Midbrain (tissue), 1 donor: ENCODE data around the gene GON4L.
"Not testable (repeated sequence)": the region's sequence is repeated elsewhere in the genome, so short reads cannot be mapped to it uniquely, and the experiment has no call there.

Experiments
- DNase-seq: peaks from one replicate; lab custom pipeline; 2025; lab: John Stamatoyannopoulos, UW

The GON4L gene

DNA sequence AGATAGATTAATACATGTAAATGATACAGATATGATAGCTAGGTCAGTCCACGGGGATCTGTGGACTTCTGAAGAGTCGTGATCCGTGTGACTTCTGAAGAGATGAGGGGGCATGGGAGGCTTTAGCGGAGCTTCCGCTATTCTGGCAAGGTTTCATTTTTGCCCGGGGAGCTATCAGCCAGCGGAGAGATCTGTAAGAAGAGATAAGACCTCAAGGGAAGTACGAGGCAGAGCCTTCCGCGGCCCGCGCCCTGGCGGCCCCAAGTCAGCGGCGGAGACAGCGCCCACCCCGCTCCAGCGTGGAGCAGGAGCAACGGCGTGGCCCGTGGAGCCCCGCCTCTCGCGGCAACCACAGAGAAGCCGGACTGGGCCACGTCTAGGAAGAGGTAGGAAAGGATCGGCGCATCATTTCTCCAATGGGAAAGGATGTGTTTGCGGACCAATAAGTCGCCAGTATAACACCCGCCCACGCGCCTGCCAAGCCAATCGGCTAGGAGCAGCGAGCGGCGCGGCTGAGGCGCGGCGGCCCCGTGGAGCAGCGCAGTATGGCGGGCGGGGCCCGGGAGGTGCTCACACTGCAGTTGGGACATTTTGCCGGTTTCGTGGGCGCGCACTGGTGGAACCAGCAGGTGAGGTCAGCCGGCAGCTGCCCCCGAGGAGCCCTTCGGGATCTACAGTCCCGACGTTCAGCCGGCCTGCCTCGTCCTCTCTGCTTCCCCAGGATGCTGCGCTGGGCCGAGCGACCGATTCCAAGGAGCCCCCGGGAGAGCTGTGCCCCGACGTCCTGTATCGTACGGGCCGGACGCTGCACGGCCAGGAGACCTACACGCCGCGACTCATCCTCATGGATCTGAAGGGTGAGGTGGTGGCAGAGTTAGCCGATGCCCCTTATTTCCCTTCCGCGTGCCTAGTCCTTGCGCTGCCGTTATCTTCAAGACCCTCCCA, 111.5 kb downstream of the GON4L start:
- DNase-seq: peak; percentile 92

DNA sequence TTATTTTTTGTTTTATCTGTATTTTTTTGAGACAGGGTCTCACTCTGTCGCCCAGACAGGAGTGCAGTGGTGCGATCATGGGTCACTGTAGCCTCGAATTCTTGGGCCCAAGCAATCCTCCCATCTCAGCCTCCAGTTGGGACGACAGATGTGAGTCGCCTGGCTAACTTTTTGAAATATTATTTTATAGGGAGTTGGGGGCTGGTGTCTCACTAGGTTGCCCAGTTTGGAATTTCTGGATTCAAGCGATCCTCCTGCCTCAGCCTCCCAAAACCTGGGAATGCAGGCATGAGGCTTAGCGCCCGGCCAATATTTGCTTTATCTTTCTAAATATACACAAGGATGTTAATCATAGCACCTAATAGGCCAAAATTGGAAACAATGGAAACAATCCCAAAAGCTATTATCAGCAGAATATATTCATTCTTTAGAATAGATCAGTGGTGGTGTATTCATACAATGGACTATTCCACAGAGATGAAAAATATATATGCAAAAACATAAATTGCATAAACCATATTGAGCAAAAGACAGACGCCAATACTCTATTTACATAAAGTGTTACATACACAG, 112.2 kb downstream of the GON4L start:
- DNase-seq: no peak

DNA sequence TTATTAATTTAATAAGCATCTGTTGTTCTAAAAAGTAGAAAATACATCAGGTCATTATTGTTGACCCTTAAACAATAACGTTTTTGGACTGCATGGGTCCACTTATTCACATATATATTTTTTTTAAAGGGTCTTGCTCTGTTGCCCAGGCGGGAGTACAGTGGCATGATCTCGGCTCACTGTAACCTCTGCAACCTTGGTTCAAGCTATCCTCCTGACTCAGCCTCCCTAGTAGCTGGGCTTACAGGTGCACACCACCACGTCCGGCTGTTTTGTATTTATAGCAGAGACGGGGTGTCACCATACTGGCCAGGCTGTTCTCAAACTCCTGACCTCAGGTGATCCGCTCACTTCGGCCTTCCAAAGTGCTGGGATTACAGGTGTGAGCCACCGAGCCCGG, 115.1 kb downstream of the GON4L start:
- DNase-seq: no peak

- DNase-seq: no peak
These were observed 116.0 kb downstream of the GON4L start for GRCh38 chr1:155740995-155741394.

DNA sequence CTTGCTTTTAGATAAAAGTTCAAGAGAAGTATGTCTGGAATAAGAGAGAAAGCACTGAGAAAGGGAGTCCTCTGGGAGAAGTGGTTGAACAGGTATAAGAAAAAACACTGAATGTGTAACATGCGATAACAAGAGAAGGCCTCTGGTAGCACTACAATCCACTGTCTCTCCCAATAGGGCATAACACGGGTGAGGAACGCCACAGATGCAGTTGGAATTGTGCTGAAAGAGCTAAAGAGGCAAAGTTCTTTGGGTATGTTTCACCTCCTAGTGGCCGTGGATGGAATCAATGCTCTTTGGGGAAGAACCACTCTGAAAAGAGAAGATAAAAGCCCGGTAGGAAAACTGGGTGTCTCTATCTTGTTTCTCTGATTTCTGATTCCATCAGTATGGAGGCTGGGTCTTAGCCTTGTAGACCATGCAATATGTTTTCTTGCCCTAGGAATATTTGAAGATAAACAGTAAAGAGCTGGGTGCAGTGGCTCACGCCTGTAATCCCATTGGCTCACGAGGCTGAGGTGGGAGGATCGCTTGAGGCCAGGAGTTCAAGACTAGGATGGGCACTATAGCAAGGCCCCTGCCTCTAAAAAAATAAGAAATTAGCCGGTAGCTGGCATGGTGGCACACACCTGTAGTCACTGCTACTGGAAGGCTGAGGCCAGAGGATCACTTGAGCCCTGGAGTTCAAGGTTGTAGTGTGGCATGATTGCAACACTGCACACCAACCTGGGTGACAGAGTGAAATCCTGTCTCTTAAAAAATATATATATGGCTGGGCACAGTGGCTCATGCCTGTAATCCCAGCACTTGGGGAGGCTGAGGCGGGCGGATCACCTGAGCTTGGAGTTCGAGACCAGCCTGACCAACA, 127.7 kb downstream of the GON4L start:
- DNase-seq: peak; percentile 71

GRCh38 chr1:155725142-155725541, 131.9 kb downstream of the GON4L start:
- no peak for DNase-seq

GRCh38 chr1:155719703-155720102, 137.3 kb downstream of the GON4L start:
- DNase-seq: no peak

- peak; percentile 33 for DNase-seq
These were observed 138.4 kb downstream of the GON4L start for GRCh38 chr1:155718524-155719115.

GRCh38 chr1:155717041-155717440, 140.0 kb downstream of the GON4L start:
- no peak for DNase-seq

DNA sequence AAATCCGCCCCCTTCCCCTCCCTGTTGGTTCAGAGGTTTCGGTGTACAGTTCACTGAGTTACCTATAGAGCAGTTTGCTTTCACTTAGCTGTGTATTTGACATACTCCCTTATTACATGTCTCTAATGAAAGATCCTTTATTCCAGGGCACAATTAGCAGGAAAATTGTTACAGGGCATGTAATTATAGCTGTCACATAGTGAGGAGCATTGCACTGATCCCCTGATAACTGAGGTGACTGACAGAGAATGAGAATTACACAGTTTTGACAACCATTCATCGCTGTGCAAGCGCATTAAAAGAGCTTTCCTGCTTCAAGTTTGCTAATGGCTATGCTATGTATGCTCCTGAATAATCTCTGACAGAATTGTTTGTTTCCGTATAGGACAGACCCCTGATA, 141.2 kb downstream of the GON4L start:
- no peak for DNase-seq

DNA sequence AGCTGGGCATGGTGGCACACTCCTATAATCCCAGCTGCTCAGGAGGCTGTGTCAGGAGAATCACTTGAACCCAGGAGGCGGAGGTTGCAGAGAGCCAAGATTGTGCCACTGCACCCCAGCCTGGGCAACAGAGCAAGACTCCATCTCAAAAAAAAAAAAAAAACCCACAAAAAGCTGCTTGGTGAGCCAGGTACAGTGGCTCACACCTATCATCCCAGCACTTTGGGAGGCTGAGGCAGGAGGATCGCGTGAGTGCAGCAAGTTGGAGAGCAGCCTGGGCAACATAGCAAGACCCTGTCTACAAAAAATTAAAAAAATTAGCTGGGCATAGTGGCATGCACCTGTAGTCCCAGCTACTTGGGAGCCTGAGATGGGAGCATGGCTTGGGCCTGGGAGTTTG, 142.0 kb downstream of the GON4L start:
- not testable (repeated sequence) for DNase-seq

GRCh38 chr1:155713075-155713474, 143.9 kb downstream of the GON4L start:
- DNase-seq: no peak

DNA sequence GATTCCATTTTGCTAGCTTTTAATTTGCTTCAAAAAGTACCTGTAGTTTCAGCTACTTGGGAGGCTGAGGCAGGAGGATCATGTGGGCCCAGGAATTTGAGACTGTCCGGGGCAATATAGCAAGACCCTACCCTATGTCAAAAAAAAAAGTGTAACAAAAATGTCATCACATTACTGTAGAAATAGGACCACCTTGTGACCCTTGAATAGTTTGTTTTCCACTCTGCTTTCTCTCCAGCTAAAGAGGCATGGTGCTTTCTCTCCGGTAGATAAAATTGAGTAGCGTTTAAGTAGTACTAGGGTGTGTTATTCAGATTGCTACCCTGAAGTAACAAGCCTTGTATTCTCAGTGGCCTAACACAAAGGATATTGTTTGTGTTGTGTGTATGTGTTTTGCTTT, 144.4 kb downstream of the GON4L start:
- not testable (repeated sequence) for DNase-seq

DNA sequence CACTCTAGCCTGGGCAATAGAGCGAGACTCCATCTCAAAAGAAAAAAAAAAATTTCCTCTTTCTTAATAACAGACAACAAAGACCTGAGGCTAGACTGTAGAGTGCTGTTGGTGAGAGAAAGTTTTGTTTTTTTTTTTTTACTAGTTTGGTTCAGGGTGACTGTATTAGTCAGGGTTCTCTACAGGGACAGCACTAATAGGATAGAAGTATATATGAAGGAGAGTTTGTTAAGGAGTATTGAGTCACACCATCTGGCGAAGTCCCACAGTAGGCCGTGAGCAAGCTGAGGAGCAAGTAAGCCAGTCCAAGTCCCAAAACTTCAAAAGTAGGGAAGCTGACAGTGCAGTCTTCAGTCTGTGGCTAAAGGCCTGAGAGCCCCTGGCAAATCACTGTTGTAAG, 145.6 kb downstream of the GON4L start:
- not testable (repeated sequence) for DNase-seq

GRCh38 chr1:155709391-155709790, 147.6 kb downstream of the GON4L start:
- DNase-seq: no peak

- no peak for DNase-seq
These were observed 150.9 kb downstream of the GON4L start for GRCh38 chr1:155706139-155706538.

DNA sequence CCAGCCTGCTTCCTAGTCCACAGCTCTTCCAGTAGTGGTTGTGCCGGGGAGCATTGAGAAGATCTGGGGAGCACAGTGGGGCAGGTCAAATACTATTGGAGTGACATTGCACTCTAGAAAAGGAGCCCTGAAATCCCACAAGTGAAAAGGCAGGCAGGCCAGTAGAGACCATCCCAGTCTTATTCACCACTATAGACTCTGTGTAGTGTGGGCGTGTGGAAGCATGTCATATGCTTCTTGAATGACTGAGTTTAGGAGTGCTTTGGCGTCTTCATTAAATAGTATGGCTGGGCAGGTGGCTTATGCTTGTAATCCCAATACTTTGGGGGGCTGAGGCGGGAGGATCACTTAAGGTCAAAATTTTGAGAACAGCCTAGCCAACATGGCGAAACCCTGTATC, 152.6 kb downstream of the GON4L start:
- not testable (repeated sequence) for DNase-seq

GRCh38 chr1:155703216-155703615, 153.8 kb downstream of the GON4L start:
- DNase-seq: no peak

- not testable (repeated sequence) for DNase-seq
These were observed 155.3 kb downstream of the GON4L start for GRCh38 chr1:155701675-155702074.
